ENCODE results near the gene SMPDL3A.

Gene SMPDL3A

DNA sequence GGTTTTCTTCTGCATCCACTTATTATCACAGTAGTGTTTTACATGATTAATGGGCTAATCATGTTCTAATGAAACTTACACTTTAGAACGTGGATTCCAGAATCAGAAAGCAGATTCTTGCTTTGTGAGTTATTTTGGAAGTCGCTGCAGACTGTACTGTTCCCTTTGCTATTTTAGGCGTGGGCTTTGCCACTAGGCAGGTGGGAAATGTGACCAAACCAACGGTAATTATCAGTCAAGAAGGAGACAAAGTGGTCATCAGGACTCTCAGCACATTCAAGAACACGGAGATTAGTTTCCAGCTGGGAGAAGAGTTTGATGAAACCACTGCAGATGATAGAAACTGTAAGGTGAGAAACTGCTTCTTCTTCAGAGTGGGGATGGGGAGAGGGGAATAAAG, 8.9 kb upstream of the SMPDL3A start:
- DNase-seq (ENCODE audit: low read depth in 1 of 2, low spot score in 1 of 2): no peak
- in situ Hi-C loops (cut with HindIII; ENCODE audit: low pct_unique_long_range_greater_than_20kb, low sequenced_read_pairs): no loop called here
- TF ChIP-seq JUND (IDR thresholded peaks at IDR 0.05; ENCODE audit: low read depth): no peak

DNA sequence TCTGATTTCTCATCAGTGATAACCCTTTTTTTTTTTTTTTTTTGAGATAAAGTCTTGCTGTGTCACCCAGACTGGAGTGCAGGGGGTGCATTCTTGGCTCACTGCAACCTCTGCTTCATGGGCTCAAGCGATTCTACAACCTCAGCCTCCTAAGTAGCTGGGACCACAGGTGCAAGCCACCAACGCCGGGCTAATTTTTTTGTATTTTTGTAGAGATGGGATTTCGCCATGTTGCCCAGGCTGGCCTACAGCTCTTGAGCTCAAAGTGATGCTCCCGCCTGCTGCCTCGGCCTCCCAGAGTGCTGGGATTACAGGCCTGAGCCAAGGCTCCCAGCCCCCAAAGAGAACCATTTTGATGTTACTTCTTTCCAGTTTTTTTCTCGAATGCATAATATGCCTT, 7.3 kb upstream of the SMPDL3A start:
- TF ChIP-seq JUND (IDR thresholded peaks at IDR 0.05; ENCODE audit: low read depth): no peak
- no peak for DNase-seq (ENCODE audit: low read depth in 1 of 2, low spot score in 1 of 2)
- in situ Hi-C loops (cut with HindIII; ENCODE audit: low pct_unique_long_range_greater_than_20kb, low sequenced_read_pairs): no loop called here

DNA sequence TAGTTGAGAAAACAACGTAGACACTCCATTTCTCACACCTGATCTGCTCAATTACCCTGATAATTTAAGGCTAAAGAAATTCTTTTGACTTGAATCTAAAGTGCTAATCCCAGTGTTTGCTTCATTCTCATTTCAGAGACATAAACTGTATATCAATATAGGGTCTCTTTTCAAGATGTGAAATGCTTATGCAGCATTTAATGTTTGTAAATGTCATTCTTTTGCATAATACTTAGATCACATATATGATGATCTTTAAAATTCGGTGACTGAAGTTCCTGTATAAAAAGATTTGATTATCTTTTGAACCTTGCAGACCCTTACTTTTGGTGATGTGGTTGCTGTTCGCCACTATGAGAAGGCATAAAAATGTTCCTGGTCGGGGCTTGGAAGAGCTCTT, 5.7 kb upstream of the SMPDL3A start:
- no peak for DNase-seq (ENCODE audit: low read depth in 1 of 2, low spot score in 1 of 2)
- TF ChIP-seq JUND (IDR thresholded peaks at IDR 0.05; ENCODE audit: low read depth): no peak
- in situ Hi-C loops (cut with HindIII; ENCODE audit: low pct_unique_long_range_greater_than_20kb, low sequenced_read_pairs): no loop called here

DNA sequence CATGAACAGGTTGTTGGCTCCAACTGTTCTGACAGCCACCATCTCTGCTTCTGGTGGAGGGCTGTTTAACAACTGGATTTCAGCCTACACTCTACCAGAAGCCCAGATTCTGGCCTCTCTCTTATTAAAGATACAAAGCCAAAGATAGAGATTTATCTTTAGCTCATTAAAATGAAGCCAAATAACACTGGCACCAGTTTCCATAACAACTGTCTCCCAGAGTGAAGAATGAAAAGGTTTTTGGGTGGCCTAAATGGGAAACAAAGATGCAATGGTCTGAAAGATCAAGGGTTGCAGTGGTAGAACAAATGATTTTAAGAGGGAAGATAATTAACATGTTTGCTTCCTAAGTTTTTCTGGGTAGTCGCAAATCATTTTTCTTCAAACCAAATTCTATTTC, 3.2 kb upstream of the SMPDL3A start:
- in situ Hi-C loops (cut with HindIII; ENCODE audit: low pct_unique_long_range_greater_than_20kb, low sequenced_read_pairs): no loop called here

DNA sequence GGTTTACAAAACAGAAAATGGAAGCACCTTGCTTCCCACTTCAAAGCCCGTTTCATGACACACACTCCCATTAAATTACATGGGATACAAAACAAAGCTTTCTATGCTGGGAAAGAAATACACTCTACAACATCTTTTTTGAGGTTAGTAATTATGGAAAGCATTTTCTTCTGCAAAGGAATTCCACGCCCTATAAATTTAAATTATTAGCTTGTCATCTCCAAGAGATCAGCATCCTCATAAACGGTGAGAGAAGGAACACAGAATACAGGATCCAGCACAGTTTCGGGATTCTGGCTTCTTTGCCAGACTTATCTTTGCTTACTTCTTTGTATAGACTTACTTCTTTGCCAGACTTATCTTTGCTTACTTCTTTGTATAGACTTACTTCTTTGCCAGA, 1.3 kb upstream of the SMPDL3A start:
- DNase-seq (ENCODE audit: low read depth in 1 of 2, low spot score in 1 of 2): no peak
- in situ Hi-C loops (cut with HindIII; ENCODE audit: low pct_unique_long_range_greater_than_20kb, low sequenced_read_pairs): no loop called here
- no peak for TF ChIP-seq JUND (IDR thresholded peaks at IDR 0.05; ENCODE audit: low read depth)

More for the DNA sequence above, 3.2 kb upstream of the SMPDL3A start:
- no peak for TF ChIP-seq JUND (IDR thresholded peaks at IDR 0.05; ENCODE audit: low read depth)
- DNase-seq (ENCODE audit: low read depth in 1 of 2, low spot score in 1 of 2): no peak

DNA sequence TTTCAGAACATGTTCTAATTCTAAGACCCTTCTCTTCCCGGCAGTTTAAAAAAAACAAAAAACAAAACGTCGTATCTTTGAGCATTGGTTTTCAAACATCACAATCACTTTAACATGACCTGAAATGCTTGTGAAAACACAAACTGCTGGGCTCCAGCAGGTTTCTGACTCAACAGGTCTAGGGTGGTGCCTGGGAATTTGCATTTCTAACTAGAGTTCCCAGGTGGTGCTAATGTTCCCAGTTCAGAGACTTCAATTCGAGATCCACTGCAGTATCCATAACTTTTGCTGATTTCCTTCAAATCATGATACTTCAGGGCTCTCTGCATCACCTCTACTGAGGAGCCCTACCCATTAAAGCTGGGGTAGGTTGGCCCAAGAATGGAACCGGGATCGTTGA, 850 bp upstream of the SMPDL3A start:
- in situ Hi-C loops (cut with HindIII; ENCODE audit: low pct_unique_long_range_greater_than_20kb, low sequenced_read_pairs): no loop called here
- DNase-seq (ENCODE audit: low read depth in 1 of 2, low spot score in 1 of 2): no peak
- TF ChIP-seq JUND (IDR thresholded peaks at IDR 0.05; ENCODE audit: low read depth): no peak

DNA sequence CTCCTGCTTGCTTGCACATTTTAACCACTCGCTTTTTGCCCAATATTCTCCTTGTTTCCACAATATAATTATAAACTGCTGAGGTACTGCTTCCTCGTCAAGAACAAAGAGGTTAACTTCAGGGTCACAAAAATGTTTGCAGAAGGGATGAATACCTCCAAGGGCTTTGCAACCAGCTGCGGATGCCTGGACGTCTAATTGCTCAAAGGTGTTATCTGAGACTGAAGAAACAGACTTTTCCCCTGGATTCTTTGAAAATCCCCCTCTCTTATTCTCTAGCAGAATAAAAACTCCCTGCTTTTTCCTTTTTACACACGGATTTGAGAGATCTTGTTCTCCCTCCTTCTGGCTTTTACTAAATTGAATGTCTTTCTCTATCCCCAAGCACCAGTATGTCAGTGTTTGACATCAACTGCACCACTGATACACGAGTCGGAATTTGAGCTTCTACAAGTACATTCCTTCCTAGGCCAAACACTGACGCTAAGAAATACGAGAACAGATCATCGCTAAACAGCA, 336 bp upstream of the SMPDL3A start:
- no peak for DNase-seq (ENCODE audit: low read depth in 1 of 2, low spot score in 1 of 2)

DNA sequence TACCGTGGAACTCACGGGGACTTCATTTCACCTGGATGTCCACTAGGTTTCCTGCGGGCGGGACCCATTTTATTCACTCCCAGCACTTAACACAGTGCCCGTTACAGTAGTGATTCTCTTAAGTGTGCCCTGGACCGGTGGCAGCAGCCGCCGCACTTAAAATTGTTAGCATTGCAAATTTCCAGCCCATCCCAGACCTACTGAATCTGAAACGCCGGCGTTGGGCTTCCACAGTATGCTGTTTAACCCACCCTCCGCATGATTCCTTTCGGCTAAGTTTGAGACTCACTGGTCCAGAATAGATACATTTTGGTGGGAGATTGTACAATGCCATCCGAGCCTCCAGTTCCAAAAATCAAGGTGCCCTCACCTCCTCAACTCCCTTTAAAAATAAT, 967 bp downstream of the SMPDL3A start:
- in situ Hi-C loops (cut with HindIII; ENCODE audit: low pct_unique_long_range_greater_than_20kb, low sequenced_read_pairs): no loop called here
- TF ChIP-seq JUND (IDR thresholded peaks at IDR 0.05; ENCODE audit: low read depth): no peak
- peak in 1 of 2 experiments; percentile 31 for DNase-seq (ENCODE audit: low read depth in 1 of 2, low spot score in 1 of 2)

More for the DNA sequence above, 336 bp upstream of the SMPDL3A start:
- no peak for TF ChIP-seq JUND (IDR thresholded peaks at IDR 0.05; ENCODE audit: low read depth)
- in situ Hi-C loops (cut with HindIII; ENCODE audit: low pct_unique_long_range_greater_than_20kb, low sequenced_read_pairs): no loop called here

DNA sequence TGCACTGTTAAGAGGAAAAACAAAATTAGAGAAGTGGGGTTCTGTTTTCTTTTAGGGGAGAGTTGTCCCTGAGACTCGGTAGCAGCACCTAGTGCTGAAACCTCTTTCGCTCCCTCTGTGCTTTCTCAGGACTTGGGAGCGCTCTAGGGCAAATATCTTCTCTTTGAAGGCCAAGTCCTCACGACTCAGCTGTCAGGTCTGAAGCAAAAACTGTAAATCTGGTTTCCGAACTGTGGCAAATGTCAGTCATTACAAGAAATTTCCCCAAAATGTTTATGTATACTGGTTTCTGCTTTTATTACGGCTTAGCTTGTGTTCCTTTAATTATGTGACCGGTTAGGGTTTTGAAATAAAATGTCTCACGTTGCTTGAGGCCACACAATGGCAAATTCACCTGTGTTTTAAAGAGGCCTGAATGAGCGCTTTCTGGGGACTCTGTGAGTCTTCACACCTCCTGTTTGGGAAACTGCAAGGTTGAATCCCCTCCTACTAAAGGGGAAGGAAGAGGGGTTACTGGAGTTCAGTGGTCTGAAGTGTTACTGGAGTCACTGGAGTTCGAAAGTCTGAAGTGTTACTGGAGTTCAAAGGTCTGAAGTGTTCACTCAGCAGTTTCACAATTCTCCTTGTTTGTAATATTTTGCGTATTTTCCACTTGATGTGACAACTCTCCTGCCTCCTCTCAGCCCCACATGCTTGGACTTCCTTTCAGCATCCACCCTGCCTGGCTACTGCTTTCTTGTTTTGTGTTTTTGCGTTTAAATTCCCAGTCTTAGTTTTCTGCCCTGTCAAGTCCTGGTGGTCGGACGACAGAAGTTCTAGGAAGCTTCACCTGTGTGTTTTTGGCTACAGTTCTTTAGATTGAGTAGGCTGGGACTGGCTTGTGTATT, 1.6 kb downstream of the SMPDL3A start:
- TF ChIP-seq JUND (IDR thresholded peaks at IDR 0.05; ENCODE audit: low read depth): no peak
- peak; percentile 11 to 64 for DNase-seq (ENCODE audit: low read depth in 1 of 2, low spot score in 1 of 2)
- in situ Hi-C loops (cut with HindIII; ENCODE audit: low pct_unique_long_range_greater_than_20kb, low sequenced_read_pairs): no loop called here

DNA sequence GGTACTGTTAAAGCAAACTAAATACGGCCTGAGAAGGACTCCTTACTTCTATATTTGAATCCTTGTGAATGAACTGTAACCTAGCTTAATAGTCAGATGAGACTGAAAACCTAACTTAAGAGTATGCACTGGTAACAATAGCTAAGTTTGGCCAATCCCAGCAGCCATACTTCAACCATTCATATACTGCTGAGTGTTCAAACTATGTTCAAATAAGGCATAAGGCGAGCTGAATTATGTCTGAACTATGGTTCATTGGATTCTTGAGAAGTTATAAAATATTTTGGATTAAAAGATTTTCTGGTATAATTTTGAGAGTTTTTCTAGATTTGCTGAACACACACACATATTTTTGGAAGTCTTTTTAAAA, 2.2 kb downstream of the SMPDL3A start:
- DNase-seq (ENCODE audit: low read depth in 1 of 2, low spot score in 1 of 2): no peak
- TF ChIP-seq JUND (IDR thresholded peaks at IDR 0.05; ENCODE audit: low read depth): no peak
- in situ Hi-C loops (cut with HindIII; ENCODE audit: low pct_unique_long_range_greater_than_20kb, low sequenced_read_pairs): no loop called here

DNA sequence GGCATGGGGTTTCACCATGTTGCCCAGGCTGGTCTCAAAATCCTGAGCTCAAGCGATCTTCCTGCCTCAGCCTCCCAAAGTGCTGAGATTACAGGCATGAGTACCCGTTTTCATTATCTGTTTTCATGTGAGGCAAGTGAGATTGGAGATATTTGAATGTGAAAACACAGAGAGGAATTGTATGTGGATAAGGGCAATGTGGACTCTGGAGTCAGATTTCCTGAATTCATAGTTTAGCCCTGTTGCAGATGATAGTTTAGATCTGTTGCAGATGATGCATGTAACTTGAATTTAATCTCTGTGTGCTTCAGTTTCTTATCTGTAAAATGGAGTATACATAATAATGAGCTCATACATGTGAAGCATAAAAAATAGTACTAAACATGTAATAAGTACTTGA, 3.7 kb downstream of the SMPDL3A start:
- in situ Hi-C loops (cut with HindIII; ENCODE audit: low pct_unique_long_range_greater_than_20kb, low sequenced_read_pairs): no loop called here
- TF ChIP-seq JUND (IDR thresholded peaks at IDR 0.05; ENCODE audit: low read depth): no peak
- no peak for DNase-seq (ENCODE audit: low read depth in 1 of 2, low spot score in 1 of 2)

DNA sequence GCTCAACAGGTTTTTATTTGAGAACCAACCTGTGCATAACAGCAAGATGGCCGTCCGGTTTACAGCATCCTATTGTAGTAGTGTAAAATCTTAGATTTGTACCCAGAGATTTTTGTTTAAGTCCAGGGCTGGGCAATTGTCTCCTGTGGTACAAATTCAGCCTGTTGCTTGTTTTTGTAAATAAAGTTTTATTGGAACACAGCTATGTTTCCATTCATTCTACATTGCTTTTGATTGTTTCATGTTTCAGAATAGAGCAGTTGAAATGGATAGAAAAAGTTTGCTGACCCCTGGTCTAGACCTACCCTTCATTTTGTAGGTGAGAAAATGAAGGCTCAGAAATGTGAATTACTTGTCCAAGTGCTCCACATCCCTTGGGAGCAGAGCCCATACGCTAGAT, 8.5 kb downstream of the SMPDL3A start:
- TF ChIP-seq JUND (IDR thresholded peaks at IDR 0.05; ENCODE audit: low read depth): no peak
- in situ Hi-C loops (cut with HindIII; ENCODE audit: low pct_unique_long_range_greater_than_20kb, low sequenced_read_pairs): no loop called here
- no peak for DNase-seq (ENCODE audit: low read depth in 1 of 2, low spot score in 1 of 2)

DNA sequence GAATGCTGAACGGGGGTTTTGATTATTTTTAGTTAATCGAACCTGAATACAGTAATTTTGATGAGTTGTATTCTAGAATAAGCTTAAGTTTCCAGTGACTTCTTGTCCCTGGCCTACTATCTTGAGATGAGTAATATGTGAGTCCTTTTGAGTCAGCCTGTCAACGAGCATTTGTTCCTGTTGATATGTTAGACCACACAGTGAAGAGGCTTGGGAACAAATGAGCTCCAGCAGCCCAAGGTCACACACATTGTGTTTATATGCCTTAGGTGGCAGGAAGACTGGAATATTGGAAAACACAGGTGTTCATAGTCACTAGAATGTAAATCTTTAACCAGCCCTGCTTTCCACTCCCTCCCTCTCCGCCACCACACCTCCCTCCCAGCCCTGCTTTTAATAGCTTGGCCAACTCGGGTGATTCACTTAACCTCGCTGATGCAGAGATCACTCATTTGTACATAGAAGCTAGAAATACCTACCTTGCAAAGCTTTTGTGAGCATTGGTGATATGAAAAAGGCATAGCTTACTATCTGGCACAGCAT, 9.1 kb downstream of the SMPDL3A start:
- no peak for TF ChIP-seq JUND (IDR thresholded peaks at IDR 0.05; ENCODE audit: low read depth)
- in situ Hi-C loops (cut with HindIII; ENCODE audit: low pct_unique_long_range_greater_than_20kb, low sequenced_read_pairs): no loop called here
- DNase-seq (ENCODE audit: low read depth in 1 of 2, low spot score in 1 of 2): no peak
